Osteoblast (primary cell): ENCODE results near the gene OR52E1. TPM values are rescaled to one million over a fixed set of nuclear protein-coding genes. Genes with fewer than 3 reads are reported as not detected.

Experiments used
- DNase-seq: peaks from one replicate; pipeline ENCODE4 v3.0.0; 2011; ENCODE audit warnings: low spot score, mixed read lengths; ENCODE audit not compliant: insufficient read length; ENCODE audit errors: missing footprints
- H2AFZ ChIP-seq: 2 replicates; pipeline ENCODE4 v1.6.0; 2011; ENCODE audit warnings: mild to moderate bottlenecking, low read length
- H3K27ac ChIP-seq: 2 replicates; pipeline ENCODE4 v1.5.1; 2011; ENCODE audit warnings: mild to moderate bottlenecking, low read depth, low read length, moderate library complexity
- H3K27me3 ChIP-seq: 2 replicates; pipeline ENCODE4 v1.6.0; 2012; ENCODE audit warnings: mild to moderate bottlenecking, control low read depth, inconsistent platforms, low read length, moderate library complexity; ENCODE audit not compliant: insufficient read depth
- H3K36me3 ChIP-seq: 2 replicates; pipeline ENCODE4 v1.5.1; 2011; ENCODE audit warnings: mild to moderate bottlenecking, low read length, control low read depth, moderate library complexity; ENCODE audit not compliant: insufficient read depth
- H3K4me1 ChIP-seq: 2 replicates; pipeline ENCODE4 v1.5.1; 2011; ENCODE audit warnings: mild to moderate bottlenecking, low read length, control low read depth, moderate library complexity; ENCODE audit not compliant: insufficient read depth
- H3K4me2 ChIP-seq: 2 replicates; pipeline ENCODE4 v1.6.0; 2011; ENCODE audit warnings: mild to moderate bottlenecking, low read length; ENCODE audit not compliant: insufficient read depth
- H3K4me3 ChIP-seq: fragments of 200-600 bp; sonication (generic); 3 replicates; pipeline ENCODE4 v1.5.1; 2012; ENCODE audit warnings: mild to moderate bottlenecking, low read length, inconsistent platforms; ENCODE audit not compliant: insufficient read depth
- H3K79me2 ChIP-seq: 2 replicates; pipeline ENCODE4 v1.6.0; 2012; ENCODE audit warnings: mild to moderate bottlenecking, low read length, control low read depth, inconsistent platforms; ENCODE audit not compliant: insufficient read depth
- H3K9me3 ChIP-seq: 2 replicates; pipeline ENCODE4 v1.5.1; 2011; ENCODE audit warnings: low read depth, low read length, control low read depth
- H4K20me1 ChIP-seq: 2 replicates; pipeline ENCODE4 v1.6.0; 2012; ENCODE audit warnings: mild to moderate bottlenecking, low read length, control low read depth; ENCODE audit not compliant: insufficient read depth
- total RNA-seq: library from RNA; depleted of rRNA; stranded (reverse); fragments of >200 nt; gene quantifications from 2 replicates; pipeline ENCODE4 v1.2.3, GENCODE V29; 2012
- TF ChIP-seq, protein P1 (sequence below): IDR thresholded peaks from 2 replicates; pipeline ENCODE4 v1.5.1; 2011; ENCODE audit warnings: mild to moderate bottlenecking, low read depth, low read length, moderate library complexity; ENCODE audit errors: extremely low read depth

The OR52E1 gene
- total RNA-seq, 1 donor: not detected

DNA sequence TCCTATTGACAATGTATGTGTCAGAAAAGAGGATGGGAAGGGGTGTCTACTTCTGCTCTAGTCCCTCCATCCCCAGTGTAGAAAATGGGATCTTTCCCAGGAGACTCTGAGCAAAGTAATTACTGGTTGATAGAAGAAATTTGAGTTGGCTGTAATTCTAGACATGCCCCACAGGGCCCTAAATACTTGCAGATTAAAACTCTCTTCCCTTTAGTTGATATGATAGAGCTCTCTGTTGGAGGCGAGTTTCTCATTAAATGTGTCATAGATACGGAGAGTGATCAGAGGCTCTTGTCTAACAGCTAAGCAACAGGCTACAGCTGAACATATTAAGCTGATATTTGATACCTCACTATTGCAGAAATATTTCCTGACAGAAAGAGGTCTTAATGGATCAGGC is 32.9 kb downstream of the OR52E1 start:
- Histone ChIP-seq H3K4me1 (no peaks in the 10 kb centered on the region), H3K27me3 (no peaks in the 10 kb centered on the region), H3K9me3 (no peaks in the 10 kb centered on the region), H3K4me2 (no peak overlapping the region), H3K36me3 (no peaks in the 10 kb centered on the region), H4K20me1 (no peaks in the 10 kb centered on the region), H3K79me2 (no peaks in the 10 kb centered on the region), H3K4me3 (no peak overlapping the region), H2AFZ (no peak overlapping the region), H3K27ac (no peak overlapping the region)
- no peak for DNase-seq
- TF ChIP-seq, protein P1, sequence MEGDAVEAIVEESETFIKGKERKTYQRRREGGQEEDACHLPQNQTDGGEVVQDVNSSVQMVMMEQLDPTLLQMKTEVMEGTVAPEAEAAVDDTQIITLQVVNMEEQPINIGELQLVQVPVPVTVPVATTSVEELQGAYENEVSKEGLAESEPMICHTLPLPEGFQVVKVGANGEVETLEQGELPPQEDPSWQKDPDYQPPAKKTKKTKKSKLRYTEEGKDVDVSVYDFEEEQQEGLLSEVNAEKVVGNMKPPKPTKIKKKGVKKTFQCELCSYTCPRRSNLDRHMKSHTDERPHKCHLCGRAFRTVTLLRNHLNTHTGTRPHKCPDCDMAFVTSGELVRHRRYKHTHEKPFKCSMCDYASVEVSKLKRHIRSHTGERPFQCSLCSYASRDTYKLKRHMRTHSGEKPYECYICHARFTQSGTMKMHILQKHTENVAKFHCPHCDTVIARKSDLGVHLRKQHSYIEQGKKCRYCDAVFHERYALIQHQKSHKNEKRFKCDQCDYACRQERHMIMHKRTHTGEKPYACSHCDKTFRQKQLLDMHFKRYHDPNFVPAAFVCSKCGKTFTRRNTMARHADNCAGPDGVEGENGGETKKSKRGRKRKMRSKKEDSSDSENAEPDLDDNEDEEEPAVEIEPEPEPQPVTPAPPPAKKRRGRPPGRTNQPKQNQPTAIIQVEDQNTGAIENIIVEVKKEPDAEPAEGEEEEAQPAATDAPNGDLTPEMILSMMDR: no peak

DNA sequence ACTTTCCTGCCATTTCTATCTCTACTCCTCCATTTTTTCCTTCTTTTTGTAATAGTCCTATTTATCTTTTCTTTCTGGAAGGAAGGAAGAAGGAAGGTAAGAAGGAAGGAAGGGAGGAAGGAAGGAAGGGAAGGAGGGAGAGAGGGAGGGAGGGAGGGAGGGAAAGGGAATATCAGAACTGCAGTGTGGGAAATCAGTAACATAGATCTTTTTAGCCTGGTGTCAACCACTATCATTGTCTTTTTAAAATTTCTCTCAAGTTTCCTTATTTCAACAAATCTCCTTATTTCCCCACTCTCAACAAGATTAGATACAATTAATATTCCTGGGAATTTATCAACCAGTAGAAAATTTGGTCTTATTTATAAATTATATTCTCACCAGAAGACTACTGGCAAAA is 33.7 kb downstream of the OR52E1 start:
- no peaks in the 10 kb centered on the region for H3K36me3 ChIP-seq
- TF ChIP-seq, protein P1: no peak
- H3K27me3 ChIP-seq: no peaks in the 10 kb centered on the region
- no peak overlapping the region for H2AFZ ChIP-seq
- H3K9me3 ChIP-seq: no peaks in the 10 kb centered on the region
- no peak overlapping the region for H3K4me2 ChIP-seq
- H3K4me1 ChIP-seq: no peaks in the 10 kb centered on the region
- H4K20me1 ChIP-seq: no peaks in the 10 kb centered on the region
- H3K4me3 ChIP-seq: no peak overlapping the region
- H3K27ac ChIP-seq: no peak overlapping the region
- no peaks in the 10 kb centered on the region for H3K79me2 ChIP-seq
- DNase-seq: no peak

DNA sequence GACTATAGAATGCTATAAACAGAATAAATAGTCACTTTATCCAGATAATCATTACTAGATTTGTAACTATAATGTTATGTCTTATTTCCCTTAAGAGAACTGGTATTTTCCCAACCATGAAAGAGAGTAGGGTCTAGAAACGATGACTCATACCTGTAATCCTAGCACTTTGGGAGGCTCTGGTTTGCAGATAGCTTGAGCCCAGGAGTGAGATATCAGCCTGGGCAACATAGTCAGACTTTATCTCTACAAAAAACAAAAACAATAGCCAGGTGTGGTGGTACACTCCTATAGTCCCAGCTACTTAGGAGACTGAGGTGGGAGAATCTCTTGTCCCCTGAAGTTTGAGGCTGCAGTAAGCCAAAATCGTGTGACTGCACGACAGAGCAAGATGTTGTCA is 37.9 kb downstream of the OR52E1 start:
- H3K4me3 ChIP-seq: no peak overlapping the region
- TF ChIP-seq, protein P1: no peak
- H3K9me3 ChIP-seq: no peaks in the 10 kb centered on the region
- no peaks in the 10 kb centered on the region for H3K4me1 ChIP-seq
- no peak overlapping the region for H3K4me2 ChIP-seq
- no peak for DNase-seq
- no peaks in the 10 kb centered on the region for H3K79me2 ChIP-seq
- no peaks in the 10 kb centered on the region for H3K27me3 ChIP-seq
- H3K36me3 ChIP-seq: no peaks in the 10 kb centered on the region
- H2AFZ ChIP-seq: no peak overlapping the region
- H4K20me1 ChIP-seq: no peaks in the 10 kb centered on the region
- H3K27ac ChIP-seq: no peak overlapping the region

DNA sequence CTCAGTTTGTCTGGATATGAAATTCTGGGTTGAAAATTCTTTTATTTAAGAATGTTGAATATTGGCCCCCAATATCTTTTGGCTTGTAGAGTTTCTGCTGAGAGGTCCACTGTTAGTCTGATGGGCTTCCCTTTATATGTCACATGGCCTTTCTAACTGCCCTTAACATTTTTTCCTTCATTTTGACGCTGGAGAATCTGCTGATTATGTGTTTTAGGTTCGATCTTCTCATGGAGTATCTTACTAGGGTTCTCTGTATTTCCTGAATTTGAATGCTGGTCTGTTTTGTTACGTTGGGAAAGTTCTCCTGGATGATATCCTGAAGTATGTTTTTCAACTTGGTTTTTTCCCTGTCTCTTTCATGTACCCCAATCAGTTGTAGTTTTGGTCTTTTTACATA is 46.0 kb downstream of the OR52E1 start:
- DNase-seq: no peak
- no peak overlapping the region for H2AFZ ChIP-seq
- no peak overlapping the region for H3K4me3 ChIP-seq
- no peaks in the 10 kb centered on the region for H4K20me1 ChIP-seq
- H3K9me3 ChIP-seq: no peaks in the 10 kb centered on the region
- H3K4me1 ChIP-seq: no peaks in the 10 kb centered on the region
- H3K36me3 ChIP-seq: no peaks in the 10 kb centered on the region
- H3K27ac ChIP-seq: no peak overlapping the region
- H3K4me2 ChIP-seq: no peak overlapping the region
- no peaks in the 10 kb centered on the region for H3K27me3 ChIP-seq
- H3K79me2 ChIP-seq: no peaks in the 10 kb centered on the region
- TF ChIP-seq, protein P1: no peak
